Osteocyte (in vitro differentiated cells): ENCODE data around the gene CSNK1G1. TPM values are rescaled to one million over a fixed set of nuclear protein-coding genes. Genes with fewer than 3 reads are reported as not detected.

Experiments
- DNase-seq: peaks from one replicate; pipeline ENCODE4 v3.0.0; 2021; ENCODE audit warnings: mixed read lengths; ENCODE audit not compliant: unreplicated experiment; ENCODE audit errors: extremely low spot score
- H3K27ac Mint-ChIP-seq: one replicate; pipeline ENCODE4 v1.8.0; 2021; ENCODE audit warnings: mild to moderate bottlenecking, mixed read lengths; ENCODE audit not compliant: unreplicated experiment
- H3K27me3 Mint-ChIP-seq: one replicate; pipeline ENCODE4 v1.8.0; 2021; ENCODE audit warnings: mixed read lengths; ENCODE audit not compliant: unreplicated experiment
- H3K36me3 Mint-ChIP-seq: one replicate; pipeline ENCODE4 v1.8.0; 2021; ENCODE audit warnings: mixed read lengths; ENCODE audit not compliant: unreplicated experiment
- H3K4me1 Mint-ChIP-seq: one replicate; pipeline ENCODE4 v1.8.0; 2021; ENCODE audit warnings: mixed read lengths; ENCODE audit not compliant: unreplicated experiment
- H3K4me3 Mint-ChIP-seq: one replicate; pipeline ENCODE4 v1.8.0; 2021; ENCODE audit warnings: mild to moderate bottlenecking, moderate library complexity, mixed read lengths; ENCODE audit not compliant: unreplicated experiment
- H3K9me3 Mint-ChIP-seq: one replicate; pipeline ENCODE4 v1.8.0; 2021; ENCODE audit warnings: mixed read lengths; ENCODE audit not compliant: unreplicated experiment
- CTCF ChIP-seq: fragments of 200-600 bp; sonication (generic); IDR thresholded peaks from 2 replicates; pipeline ENCODE4 v1.5.0; 2021; ENCODE audit warnings: antibody characterized with exemption, mild to moderate bottlenecking, moderate library complexity
- total RNA-seq: library from RNA; stranded (reverse); gene quantifications from 2 replicates; pipeline ENCODE4 v1.2.1, GENCODE V29; 2021

CSNK1G1 gene
- total RNA-seq, 1 donor from 2014 or later, result 22.2 TPM

GRCh38 chr15:64232400-64232799, 123.6 kb downstream of the CSNK1G1 start:
- DNase-seq, result no peak
- H3K4me3 Mint-ChIP-seq, result no peak overlapping the region
- TF ChIP-seq CTCF, result no peak
- peaks cover 11% of the 10 kb centered on the region for H3K4me1 Mint-ChIP-seq
- H3K9me3 Mint-ChIP-seq, result no peaks in the 10 kb centered on the region
- peaks cover 1% of the 10 kb centered on the region for H3K36me3 Mint-ChIP-seq
- H3K27me3 Mint-ChIP-seq, result no peaks in the 10 kb centered on the region
- no peak overlapping the region for H3K27ac Mint-ChIP-seq

- no peak overlapping the region for H3K27ac Mint-ChIP-seq
- H3K36me3 Mint-ChIP-seq, result peaks cover 4% of the 10 kb centered on the region
- no peak overlapping the region for H3K4me3 Mint-ChIP-seq
- peaks cover 14% of the 10 kb centered on the region for H3K4me1 Mint-ChIP-seq
- no peaks in the 10 kb centered on the region for H3K27me3 Mint-ChIP-seq
- H3K9me3 Mint-ChIP-seq, result no peaks in the 10 kb centered on the region
- no peak for TF ChIP-seq CTCF
- DNase-seq, result no peak
These were observed 126.7 kb downstream of the CSNK1G1 start for GRCh38 chr15:64229129-64229724.

- Mint-ChIP-seq H3K9me3 (no peaks in the 10 kb centered on the region), H3K27ac (no peak overlapping the region), H3K4me3 (no peak overlapping the region), H3K36me3 (peaks cover 4% of the 10 kb centered on the region), H3K4me1 (peaks cover 8% of the 10 kb centered on the region), H3K27me3 (no peaks in the 10 kb centered on the region)
- no peak for DNase-seq
- no peak for TF ChIP-seq CTCF
These were observed 130.2 kb downstream of the CSNK1G1 start for GRCh38 chr15:64225804-64226203.

- TF ChIP-seq CTCF, result no peak
- Mint-ChIP-seq H3K9me3 (no peaks in the 10 kb centered on the region), H3K4me3 (no peak overlapping the region), H3K4me1 (peaks cover 8% of the 10 kb centered on the region), H3K36me3 (peaks cover 4% of the 10 kb centered on the region), H3K27me3 (no peaks in the 10 kb centered on the region), H3K27ac (peak overlapping the region; percentile 68)
- DNase-seq, result no peak
These were observed 131.5 kb downstream of the CSNK1G1 start for GRCh38 chr15:64224511-64224910.

GRCh38 chr15:64223882-64224281, 132.1 kb downstream of the CSNK1G1 start:
- Mint-ChIP-seq H3K36me3 (peaks cover 4% of the 10 kb centered on the region), H3K4me1 (peaks cover 8% of the 10 kb centered on the region), H3K9me3 (no peaks in the 10 kb centered on the region), H3K4me3 (no peak overlapping the region), H3K27me3 (no peaks in the 10 kb centered on the region), H3K27ac (peak overlapping the region; percentile 68)
- DNase-seq, result no peak
- no peak for TF ChIP-seq CTCF
